CD4-positive, alpha-beta T cell treated with Interleukin-6 at 100 ng/mL for 8 hours (primary cell): ENCODE results near the gene PABPC3.
A peak's percentile ranks its signal among the peaks of the same experiment; 100 is the strongest.

ENCODE experiments used
- DNase-seq: peaks from one replicate; pipeline ENCODE4 v3.0.0-alpha.2; 2020; ENCODE audit warnings: mixed read lengths, low spot score

PABPC3 gene

GRCh38 chr13:25111585-25111956 lies 15.6 kb downstream of the PABPC3 start:
- DNase-seq: no peak

GRCh38 chr13:25112695-25113255 lies 16.8 kb downstream of the PABPC3 start:
- no peak for DNase-seq

- DNase-seq: peak; percentile 34
Measured at GRCh38 chr13:25114220-25114619, 18.3 kb downstream of the PABPC3 start.

- DNase-seq: no peak
Measured at GRCh38 chr13:25116044-25116443, 20.1 kb downstream of the PABPC3 start.

- no peak for DNase-seq
Measured at GRCh38 chr13:25117312-25117711, 21.4 kb downstream of the PABPC3 start.

GRCh38 chr13:25118378-25118905 lies 22.5 kb downstream of the PABPC3 start:
- DNase-seq: no peak

GRCh38 chr13:25130944-25131343 lies 35.0 kb downstream of the PABPC3 start:
- DNase-seq: no peak

GRCh38 chr13:25131881-25132420 lies 36.0 kb downstream of the PABPC3 start:
- no peak for DNase-seq

GRCh38 chr13:25132751-25133390 lies 36.9 kb downstream of the PABPC3 start:
- no peak for DNase-seq

GRCh38 chr13:25135896-25136295 lies 40.0 kb downstream of the PABPC3 start:
- DNase-seq: no peak

GRCh38 chr13:25136880-25137787 lies 41.2 kb downstream of the PABPC3 start:
- no peak for DNase-seq

GRCh38 chr13:25137788-25138115 lies 41.8 kb downstream of the PABPC3 start:
- DNase-seq: no peak

GRCh38 chr13:25141042-25141441 lies 45.1 kb downstream of the PABPC3 start:
- DNase-seq: no peak

GRCh38 chr13:25143706-25144105 lies 47.8 kb downstream of the PABPC3 start:
- DNase-seq: no peak

GRCh38 chr13:25147638-25148401 lies 51.9 kb downstream of the PABPC3 start:
- DNase-seq: no peak

- no peak for DNase-seq
Measured at GRCh38 chr13:25148402-25148771, 52.5 kb downstream of the PABPC3 start.
